Endothelial cell of umbilical vein (primary cell): ENCODE data around the gene TSPAN15. TPM values are rescaled to one million over a fixed set of nuclear protein-coding genes. Genes with fewer than 3 reads are reported as not detected.

Experiments
- BruUV-seq: library from RNA; stranded (reverse); fragments of 400-500 nt; replicated peaks from 2 replicates; lab custom pipeline; 2021; lab: Mats Ljungman, UMichigan
- CTCF ChIA-PET: fragments of 300-600, 350-600 bp; sonication (Branson Sonifier 250); formaldehyde crosslinking; loops from one replicate; lab custom pipeline; 2021; ENCODE audit warnings: antibody characterized with exemption, inconsistent platforms; lab: Charles Lee
- POLR2A ChIA-PET: fragments of 300-600, 350-600 bp; sonication (Branson Sonifier 250); formaldehyde crosslinking; loops from one replicate; lab custom pipeline; 2021; ENCODE audit warnings: antibody characterized with exemption, inconsistent platforms; lab: Charles Lee
- DNase-seq: peaks from one replicate; pipeline ENCODE4 v3.0.0-alpha.2; 2011; ENCODE audit warnings: low read depth, low spot score
- FAIRE-seq: peaks from 2 replicates; lab custom pipeline; 2011; peaks lifted over from hg19 to GRCh38; lab: Jason Lieb, UNC
- H2AFZ ChIP-seq: 2 replicates; pipeline ENCODE4 v1.6.0; 2012; ENCODE audit warnings: low read depth, low read length, control low read depth, inconsistent platforms
- H3K27ac ChIP-seq: 2 replicates; pipeline ENCODE4 v1.5.1; 2011; ENCODE audit warnings: low read depth, mild to moderate bottlenecking, control low read depth, low read length, moderate library complexity; ENCODE audit not compliant: insufficient read depth
- H3K27me3 ChIP-seq, 2 experiments: 2 replicates each; pipeline versions ENCODE4 v1.6.0 to v1.6.1; 2011; ENCODE audit warnings: low read length in 2 of 2, mixed read lengths in 1 of 2; ENCODE audit not compliant: control insufficient read depth in 2 of 2, insufficient read depth in 2 of 2
- H3K36me3 ChIP-seq, 2 experiments: 2 replicates in 1 of 2; 3 replicates in 1 of 2; pipeline ENCODE4 v1.5.1; 2011; ENCODE audit warnings: low read length in 2 of 2, mild to moderate bottlenecking in 1 of 2, moderate library complexity in 1 of 2; ENCODE audit not compliant: control insufficient read depth in 2 of 2, insufficient read depth in 2 of 2; ENCODE audit errors: extremely low read depth in 1 of 2
- H3K4me1 ChIP-seq: 3 replicates; pipeline ENCODE4 v1.5.1; 2011; ENCODE audit warnings: mild to moderate bottlenecking, low read length; ENCODE audit not compliant: control insufficient read depth, insufficient read depth; ENCODE audit errors: extremely low read depth
- H3K4me2 ChIP-seq: 2 replicates; pipeline ENCODE4 v1.6.1; 2011; ENCODE audit warnings: low read length, control low read depth, mixed read lengths; ENCODE audit not compliant: insufficient read depth
- H3K4me3 ChIP-seq, 3 experiments: fragments of 200-600 bp in 1 of 3; sonication (generic), shearing (Covaris generic) in 1 of 3; replicated peaks in 1 of 3; 2 replicates each; pipeline ENCODE4 v1.5.1; 2011 to 2016; ENCODE audit warnings: control low read depth in 3 of 3, low read length in 3 of 3, mild to moderate bottlenecking in 2 of 3, inconsistent platforms in 1 of 3, low read depth in 1 of 3, moderate library complexity in 1 of 3; ENCODE audit not compliant: insufficient read depth in 1 of 3
- H3K79me2 ChIP-seq: 2 replicates; pipeline ENCODE4 v1.6.0; 2012; ENCODE audit warnings: low read length, inconsistent platforms; ENCODE audit not compliant: control insufficient read depth, insufficient read depth
- H3K9ac ChIP-seq: replicated peaks from 2 replicates; pipeline ENCODE3; 2011; ENCODE audit warnings: low read length, control low read depth; ENCODE audit not compliant: insufficient read depth; ENCODE audit errors: extremely low read depth
- H3K9me1 ChIP-seq: replicated peaks from 3 replicates; pipeline ENCODE4 v1.6.0; 2011; ENCODE audit warnings: mild to moderate bottlenecking, low read length; ENCODE audit not compliant: control insufficient read depth, insufficient read depth; ENCODE audit errors: extremely low read depth
- H3K9me3 ChIP-seq: replicated peaks from 2 replicates; pipeline ENCODE4 v1.5.1; 2012; ENCODE audit warnings: low read length, inconsistent platforms; ENCODE audit not compliant: control insufficient read depth, insufficient read depth
- H4K20me1 ChIP-seq: replicated peaks from 2 replicates; pipeline ENCODE3; 2011; ENCODE audit warnings: mild to moderate bottlenecking, low read length; ENCODE audit not compliant: control insufficient read depth, insufficient read depth; ENCODE audit errors: extremely low read depth
- EZH2 ChIP-seq: IDR thresholded peaks from 2 replicates; pipeline ENCODE4 v1.6.1; 2012; ENCODE audit warnings: borderline replicate concordance, low read depth, mild to moderate bottlenecking, moderate library complexity, low read length, inconsistent platforms; ENCODE audit not compliant: severe bottlenecking
- JUN ChIP-seq: IDR thresholded peaks from 2 replicates; pipeline ENCODE4 v1.6.1; 2011; ENCODE audit warnings: borderline replicate concordance, low read depth; ENCODE audit not compliant: insufficient read length, insufficient read depth
- POLR2A ChIP-seq: IDR thresholded peaks from 2 replicates; pipeline ENCODE4 v1.6.1; 2012; ENCODE audit warnings: low read depth, mild to moderate bottlenecking, control low read depth, low read length
- POLR2AphosphoS5 ChIP-seq: IDR thresholded peaks from 2 replicates; pipeline ENCODE4 v1.6.1; 2012; ENCODE audit warnings: low read depth, mild to moderate bottlenecking, control low read depth, low read length, moderate library complexity; ENCODE audit not compliant: insufficient read depth
- dilution Hi-C: fragments of 300-500 bp; cut with MboI; formaldehyde crosslinking; loops from one replicate; pipeline ENCODE4 v1.15.0; 2019; ENCODE audit warnings: low sequenced_read_pairs; ENCODE audit not compliant: extremely low pct_ligation_motif_present
- intact Hi-C: fragments of 100-400 bp; cut with micrococcal nuclease; formaldehyde crosslinking; loops from one replicate; pipeline ENCODE4 v1.10.0; 2022
- polyA plus RNA-seq, 4 experiments: library from polyadenylated mRNA; depleted of rRNA in 3 of 4; stranded (reverse) in 3 of 4; unstranded in 1 of 4; fragments of >200 nt; gene quantifications; 2 replicates each; pipeline versions ENCODE4 v1.2.1 to v1.2.3, GENCODE V29; 2011 to 2012; ENCODE audit warnings: missing spikeins in 1 of 4
- total RNA-seq: library from RNA; stranded (reverse); gene quantifications from 2 replicates; pipeline ENCODE4 v1.2.3, GENCODE V29; 2021
- TF ChIP-seq, protein P1 (sequence below): IDR thresholded peaks from 2 replicates; pipeline ENCODE4 v1.6.1; 2011; ENCODE audit not compliant: insufficient read depth, insufficient read length

Gene TSPAN15
- total and polyA plus RNA-seq, 2 donors (not counting 3 experiments of a cell fraction or from before 2014, with no cell fraction given), result 78.4 to 189 TPM

DNA sequence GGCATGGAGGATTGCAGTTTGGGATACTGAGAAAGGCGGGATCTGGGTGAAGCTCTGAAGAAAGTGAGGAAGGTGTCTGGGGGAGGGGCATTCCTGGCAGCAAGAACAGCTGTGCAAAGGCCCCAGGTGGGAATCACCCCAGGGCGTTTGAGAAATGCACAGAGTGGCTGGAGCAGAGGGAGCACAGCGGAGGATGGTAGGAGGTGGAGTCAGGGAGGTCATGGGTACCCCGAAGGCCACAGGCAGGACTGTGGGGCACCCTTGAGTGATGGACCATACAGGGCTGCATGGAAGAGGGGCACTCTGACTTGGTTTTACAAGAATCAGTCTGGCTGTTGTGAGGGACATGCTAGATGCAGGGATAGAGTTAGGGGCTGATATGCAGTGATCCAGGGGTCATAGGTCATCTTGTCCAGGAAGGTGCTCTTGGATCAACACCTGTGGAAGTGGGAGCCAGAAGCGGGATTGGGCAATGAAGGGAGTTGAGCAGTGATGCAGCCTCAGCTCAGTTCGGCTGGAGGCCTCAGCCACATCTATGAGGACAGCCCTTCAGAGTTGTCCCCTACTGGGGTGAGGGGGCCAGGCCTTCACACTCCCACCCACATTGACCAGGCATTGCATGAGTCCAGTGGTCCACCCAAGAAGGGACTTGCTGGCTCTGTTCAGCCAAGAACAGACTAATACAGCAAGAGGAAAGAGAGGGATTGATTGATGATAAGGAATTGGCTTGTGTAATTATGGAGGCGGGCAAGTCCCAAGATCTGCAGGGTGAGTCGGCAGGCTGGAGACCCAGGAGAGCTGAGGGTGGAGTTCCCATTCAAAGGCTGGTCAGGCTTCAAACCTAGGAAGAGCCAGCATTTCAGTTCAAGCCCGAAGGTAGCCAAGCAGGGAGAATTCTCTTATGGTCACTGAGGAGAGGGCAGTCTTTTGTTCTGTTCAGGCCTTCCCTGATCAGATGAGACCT lies 48.7 kb downstream of the TSPAN15 start:
- Histone ChIP-seq H3K36me3 (peaks cover 0 to 13% of the 10 kb centered on the region in 2 experiments), H3K4me1 (peaks cover 12% of the 10 kb centered on the region), H2AFZ (no peak overlapping the region), H3K9ac (no peak overlapping the region), H3K4me2 (no peak overlapping the region), H3K9me1 (no peaks in the 10 kb centered on the region), H4K20me1 (no peaks in the 10 kb centered on the region), H3K27me3 (no peaks in the 10 kb centered on the region), H3K4me3 (no peak overlapping the region), H3K79me2 (no peaks in the 10 kb centered on the region), H3K27ac (no peak overlapping the region), H3K9me3 (no peaks in the 10 kb centered on the region)
- dilution Hi-C loops, result loop anchor here (5.0 kb wide), 1 partner anchor 48 kb away; the partner anchor contains the start of gene TSPAN15
- intact Hi-C loops, result loop anchor here (2.0 kb wide), 2 partner anchors 19 to 49 kb away; partner anchors contain the start of gene TSPAN15
- BruUV-seq, result no TSS peak
- no peak for FAIRE-seq
- no peak for TF ChIP-seq JUN
- no peak for TF ChIP-seq POLR2A
- TF ChIP-seq, protein P1, sequence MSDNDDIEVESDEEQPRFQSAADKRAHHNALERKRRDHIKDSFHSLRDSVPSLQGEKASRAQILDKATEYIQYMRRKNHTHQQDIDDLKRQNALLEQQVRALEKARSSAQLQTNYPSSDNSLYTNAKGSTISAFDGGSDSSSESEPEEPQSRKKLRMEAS, result no peak
- TF ChIP-seq POLR2AphosphoS5, result no peak
- no peak for TF ChIP-seq EZH2
- CTCF ChIA-PET, result interaction anchor here (0.7 to 2.6 kb wide), 2 partner anchors 50 to 92 kb away, joined by 3 to 10 read pairs; no protein-coding TSS in a partner anchor
- DNase-seq, result no peak
- POLR2A ChIA-PET, result no interaction called here
